ENCODE results near the gene FANCG.

- TF ChIP-seq CTCF (IDR thresholded peaks at IDR 0.05), result peak in 1 of 6 experiments; percentile 48
- peak in 3 of 4 donors; percentile 18 to 38 (median 31) for TF ChIP-seq POLR2A (IDR thresholded peaks at IDR 0.05)
Measured at GRCh38 chr9:35102769-35103659, 23.3 kb upstream of the FANCG start, which contains the start of gene STOML2.

All from esophagus squamous epithelium (tissue), 4 donors.